Activated B cell treated with CpG ODN at 0.5 μM for 24 hours (primary cell): ENCODE results near the gene LCN15. TPM values are rescaled to one million over a fixed set of nuclear protein-coding genes. Genes with fewer than 3 reads are reported as not detected.
A peak's percentile ranks its signal among the peaks of the same experiment; 100 is the strongest.

Experiments used
- ATAC-seq: fragments of 200-7000 bp; cut with Tn5 transposase; one replicate; pipeline ENCODE4 v1.10.0; 2021; ENCODE audit warnings: low read depth, mild to moderate bottlenecking, moderate library complexity
- CTCF ChIA-PET: fragments of 350-600 bp; sonication (Branson Sonifier 250); formaldehyde crosslinking; loops from one replicate; lab custom pipeline; 2021; ENCODE audit warnings: antibody characterized with exemption; lab: Charles Lee
- POLR2A ChIA-PET: fragments of 350-600 bp; sonication (Branson Sonifier 250); formaldehyde crosslinking; loops from one replicate; lab custom pipeline; 2021; ENCODE audit warnings: antibody characterized with exemption; lab: Charles Lee
- DNase-seq: peaks from one replicate; pipeline ENCODE4 v3.0.0; 2022
- H3K27ac Mint-ChIP-seq: one replicate; pipeline ENCODE4 v1.8.0; 2020; ENCODE audit warnings: mixed read lengths
- H3K27me3 Mint-ChIP-seq: one replicate; pipeline ENCODE4 v1.8.0; 2021; ENCODE audit warnings: mixed read lengths
- H3K36me3 Mint-ChIP-seq: one replicate; pipeline ENCODE4 v1.8.0; 2021; ENCODE audit warnings: low read depth, mixed read lengths
- H3K4me1 Mint-ChIP-seq: one replicate; pipeline ENCODE4 v1.8.0; 2021; ENCODE audit warnings: mixed read lengths
- H3K4me3 Mint-ChIP-seq: one replicate; pipeline ENCODE4 v1.8.0; 2020; ENCODE audit warnings: mild to moderate bottlenecking, mixed read lengths
- H3K9me3 Mint-ChIP-seq: one replicate; pipeline ENCODE4 v1.8.0; 2020; ENCODE audit warnings: mixed read lengths
- CTCF ChIP-seq: fragments of 200-600 bp; IDR thresholded peaks from one replicate; pipeline ENCODE4 v1.8.0; 2022; ENCODE audit warnings: antibody characterized with exemption, mild to moderate bottlenecking
- intact Hi-C: fragments of 100-400 bp; cut with micrococcal nuclease; formaldehyde crosslinking; loops from one replicate; pipeline ENCODE4 v1.15.1; 2024
- total RNA-seq: library from RNA; stranded (reverse); gene quantifications from 2 replicates; pipeline ENCODE4 v1.2.3, GENCODE V29; 2022

Gene LCN15
- total RNA-seq, 1 donor from 2014 or later = not detected

GRCh38 chr9:136742591-136743391 lies 21.5 kb downstream of the LCN15 start, which contains the start of gene LCN10:
Gene LCN10, minus strand, starts transcription at chr9:136742940. Its CDS starts 37 bp downstream, at chr9:136742903.
- intact Hi-C loops = loop anchor here (1.0 kb wide), 1 partner anchor 14 kb away; no protein-coding TSS in a partner anchor
- no peak for DNase-seq
- TF ChIP-seq CTCF = no peak
- Mint-ChIP-seq H3K27me3 (no peaks in the 10 kb centered on the region), H3K27ac (peak within 1 kb of the TSS; percentile 74), H3K4me3 (peak within 1 kb of the TSS; percentile 86), H3K9me3 (no peaks in the 10 kb centered on the region), H3K36me3 (peaks cover 19% of the 10 kb centered on the region), H3K4me1 (peaks cover 51% of the 10 kb centered on the region)
- ChIA-PET CTCF (interaction anchor here (2.1 kb wide), 1 partner anchor 14 kb away, joined by 14 read pairs; no protein-coding TSS in a partner anchor), POLR2A (interaction anchor here (1.9 to 4.4 kb wide), 5 partner anchors 8 to 344 kb away, joined by 5 to 86 read pairs (median 15); partner anchors contain the start of genes LCN8 and MAN1B1)
- ATAC-seq = no peak

GRCh38 chr9:136741883-136742571 lies 22.3 kb downstream of the LCN15 start:
- ATAC-seq = peak; percentile 79
- peak overlapping the region; percentile 74 for H3K27ac Mint-ChIP-seq
- no peak for TF ChIP-seq CTCF
- H3K9me3 Mint-ChIP-seq = no peaks in the 10 kb centered on the region
- H3K27me3 Mint-ChIP-seq = no peaks in the 10 kb centered on the region
- H3K36me3 Mint-ChIP-seq = peaks cover 20% of the 10 kb centered on the region
- CTCF ChIA-PET = interaction anchor here (0.8 to 2.1 kb wide), 4 partner anchors 13 to 345 kb away, joined by 3 to 14 read pairs (median 3); partner anchors contain the start of genes LCN8 and MAN1B1
- intact Hi-C loops = loop anchor here (1.0 kb wide), 2 partner anchors 7 to 14 kb away; no protein-coding TSS in a partner anchor
- POLR2A ChIA-PET = interaction anchor here (0.7 to 4.4 kb wide), 9 partner anchors 9 to 459 kb away, joined by 3 to 86 read pairs (median 5); partner anchors contain the start of genes LCN8, MAN1B1 and TPRN
- peak; percentile 57 for DNase-seq
- H3K4me1 Mint-ChIP-seq = peaks cover 50% of the 10 kb centered on the region
- H3K4me3 Mint-ChIP-seq = peak overlapping the region; percentile 86

GRCh38 chr9:136740971-136741882 lies 23.1 kb downstream of the LCN15 start:
- peak overlapping the region; percentile 73 for H3K27ac Mint-ChIP-seq
- H3K27me3 Mint-ChIP-seq = no peaks in the 10 kb centered on the region
- CTCF ChIA-PET = interaction anchor here (0.8 to 2.1 kb wide), 4 partner anchors 12 to 346 kb away, joined by 3 to 14 read pairs (median 3); partner anchors contain the start of genes LCN8 and MAN1B1
- H3K4me1 Mint-ChIP-seq = peaks cover 46% of the 10 kb centered on the region
- H3K4me3 Mint-ChIP-seq = peak overlapping the region; percentile 86
- DNase-seq (no peak), ATAC-seq (peak; percentile 18)
- intact Hi-C loops = loop anchor here (1.0 kb wide), 1 partner anchor 8 kb away; no protein-coding TSS in a partner anchor
- H3K9me3 Mint-ChIP-seq = no peaks in the 10 kb centered on the region
- TF ChIP-seq CTCF = no peak
- H3K36me3 Mint-ChIP-seq = peaks cover 20% of the 10 kb centered on the region
- POLR2A ChIA-PET = interaction anchor here (0.7 to 4.4 kb wide), 9 partner anchors 10 to 460 kb away, joined by 3 to 86 read pairs (median 5); partner anchors contain the start of genes LCN8, MAN1B1 and TPRN

- no peaks in the 10 kb centered on the region for H3K9me3 Mint-ChIP-seq
- POLR2A ChIA-PET = interaction anchor here (1.9 to 4.4 kb wide), 4 partner anchors 10 to 346 kb away, joined by 5 to 86 read pairs (median 12); partner anchors contain the start of gene MAN1B1
- H3K27ac Mint-ChIP-seq = no peak overlapping the region
- peaks cover 46% of the 10 kb centered on the region for H3K4me1 Mint-ChIP-seq
- H3K4me3 Mint-ChIP-seq = peak overlapping the region; percentile 58
- DNase-seq = no peak
- H3K36me3 Mint-ChIP-seq = peaks cover 20% of the 10 kb centered on the region
- no peak for ATAC-seq
- no peaks in the 10 kb centered on the region for H3K27me3 Mint-ChIP-seq
- TF ChIP-seq CTCF = no peak
- intact Hi-C loops = no loop called here
- CTCF ChIA-PET = no interaction called here
Observed at GRCh38 chr9:136740491-136740890, 23.8 kb downstream of the LCN15 start.
